ENCODE results near the gene CNTNAP2. TPM values are rescaled to one million over a fixed set of nuclear protein-coding genes. Genes with fewer than 3 reads are reported as not detected.

CNTNAP2 gene
- total RNA-seq, 1 donor, result under 0.01 TPM

DNA sequence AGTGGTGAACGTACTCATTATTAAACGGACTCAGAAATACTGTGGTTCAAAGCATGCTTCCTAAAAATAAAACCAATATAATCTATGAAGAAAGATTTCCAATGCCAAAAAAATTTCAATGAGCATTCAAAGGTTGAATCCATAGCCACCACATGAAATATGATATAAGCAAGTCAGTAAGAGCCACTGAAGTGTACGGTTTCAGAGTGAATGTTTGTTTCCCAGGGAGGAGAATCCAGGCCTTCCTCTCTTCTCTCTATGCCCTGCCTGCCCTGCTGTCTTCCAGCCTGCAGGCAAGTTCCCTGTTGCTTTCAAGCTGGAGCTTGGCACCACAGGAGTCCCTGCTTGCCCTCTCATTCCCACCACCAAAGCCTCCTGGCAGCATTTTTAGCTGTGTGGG, 1302.4 kb downstream of the CNTNAP2 start:
- DNase-seq (ENCODE audit: low read depth), result no peak
- TF ChIP-seq, protein P1, sequence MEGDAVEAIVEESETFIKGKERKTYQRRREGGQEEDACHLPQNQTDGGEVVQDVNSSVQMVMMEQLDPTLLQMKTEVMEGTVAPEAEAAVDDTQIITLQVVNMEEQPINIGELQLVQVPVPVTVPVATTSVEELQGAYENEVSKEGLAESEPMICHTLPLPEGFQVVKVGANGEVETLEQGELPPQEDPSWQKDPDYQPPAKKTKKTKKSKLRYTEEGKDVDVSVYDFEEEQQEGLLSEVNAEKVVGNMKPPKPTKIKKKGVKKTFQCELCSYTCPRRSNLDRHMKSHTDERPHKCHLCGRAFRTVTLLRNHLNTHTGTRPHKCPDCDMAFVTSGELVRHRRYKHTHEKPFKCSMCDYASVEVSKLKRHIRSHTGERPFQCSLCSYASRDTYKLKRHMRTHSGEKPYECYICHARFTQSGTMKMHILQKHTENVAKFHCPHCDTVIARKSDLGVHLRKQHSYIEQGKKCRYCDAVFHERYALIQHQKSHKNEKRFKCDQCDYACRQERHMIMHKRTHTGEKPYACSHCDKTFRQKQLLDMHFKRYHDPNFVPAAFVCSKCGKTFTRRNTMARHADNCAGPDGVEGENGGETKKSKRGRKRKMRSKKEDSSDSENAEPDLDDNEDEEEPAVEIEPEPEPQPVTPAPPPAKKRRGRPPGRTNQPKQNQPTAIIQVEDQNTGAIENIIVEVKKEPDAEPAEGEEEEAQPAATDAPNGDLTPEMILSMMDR (IDR thresholded peaks at IDR 0.05; ENCODE audit: insufficient read depth, low read length), result no peak
- H3K4me3 ChIP-seq (ENCODE audit: low read depth, low read length), result no peak overlapping the region

DNA sequence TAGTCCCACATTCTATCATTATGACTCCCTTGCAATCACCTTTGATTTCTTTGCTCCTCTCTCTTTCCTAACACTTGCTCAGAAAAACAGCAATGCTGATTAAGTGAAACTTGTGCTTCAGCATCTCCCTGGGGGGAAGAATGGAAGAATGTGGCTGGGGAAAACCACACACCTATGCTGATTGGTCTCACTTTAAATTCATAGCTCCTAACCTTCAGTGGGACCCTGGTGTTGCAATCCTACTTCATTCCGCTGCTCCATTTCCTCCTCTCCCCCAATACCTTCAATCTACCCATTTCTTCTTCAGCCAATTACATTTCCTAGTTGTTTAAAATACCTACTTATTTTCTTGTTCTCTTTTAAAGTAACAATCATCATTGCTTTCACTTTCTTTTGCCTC, 1307.3 kb downstream of the CNTNAP2 start:
- no peak overlapping the region for H3K4me3 ChIP-seq (ENCODE audit: low read depth, low read length)
- TF ChIP-seq, protein P1 (IDR thresholded peaks at IDR 0.05; ENCODE audit: insufficient read depth, low read length), result no peak
- DNase-seq (ENCODE audit: low read depth), result no peak

DNA sequence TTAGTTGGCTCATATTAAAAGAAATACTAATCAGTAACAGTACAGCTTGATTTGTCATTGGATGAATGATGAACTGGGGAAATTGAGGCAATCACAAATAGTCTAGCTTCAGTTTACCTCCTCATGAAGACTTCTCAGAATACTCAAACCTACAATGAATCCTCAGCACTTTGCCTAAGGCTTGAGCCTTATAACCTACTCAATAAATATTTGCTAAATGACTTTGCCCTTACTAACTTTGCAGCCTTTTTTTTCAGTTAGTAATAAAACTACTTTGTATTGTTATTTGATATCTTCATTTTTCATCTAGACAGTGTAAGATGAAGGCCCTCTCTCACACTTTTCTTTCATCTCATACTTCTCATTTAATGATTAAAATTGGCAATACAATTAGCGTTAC, 1311.5 kb downstream of the CNTNAP2 start:
- TF ChIP-seq, protein P1 (IDR thresholded peaks at IDR 0.05; ENCODE audit: insufficient read depth, low read length), result no peak
- H3K4me3 ChIP-seq (ENCODE audit: low read depth, low read length), result no peak overlapping the region
- DNase-seq (ENCODE audit: low read depth), result no peak

DNA sequence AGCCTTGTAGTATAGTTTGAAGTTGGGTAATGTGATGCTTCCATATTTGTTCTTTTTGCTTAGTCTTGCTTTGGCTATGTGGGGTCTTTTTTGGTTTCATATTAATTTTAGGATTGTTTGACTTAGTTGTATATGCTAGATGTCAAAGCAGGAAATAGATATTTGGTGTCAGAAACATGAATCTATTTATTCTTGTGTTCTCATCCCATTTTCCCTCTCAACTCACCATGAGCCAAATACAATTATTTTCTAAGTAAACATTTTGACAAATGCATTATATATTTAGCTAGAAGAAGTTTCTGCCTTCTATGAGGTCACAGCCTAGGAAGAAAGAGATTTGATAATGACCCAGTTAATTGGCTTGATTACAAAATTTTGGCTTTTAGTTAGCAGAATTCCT, 1313.4 kb downstream of the CNTNAP2 start:
- TF ChIP-seq, protein P1 (IDR thresholded peaks at IDR 0.05; ENCODE audit: insufficient read depth, low read length), result no peak
- DNase-seq (ENCODE audit: low read depth), result no peak
- H3K4me3 ChIP-seq (ENCODE audit: low read depth, low read length), result no peak overlapping the region

DNA sequence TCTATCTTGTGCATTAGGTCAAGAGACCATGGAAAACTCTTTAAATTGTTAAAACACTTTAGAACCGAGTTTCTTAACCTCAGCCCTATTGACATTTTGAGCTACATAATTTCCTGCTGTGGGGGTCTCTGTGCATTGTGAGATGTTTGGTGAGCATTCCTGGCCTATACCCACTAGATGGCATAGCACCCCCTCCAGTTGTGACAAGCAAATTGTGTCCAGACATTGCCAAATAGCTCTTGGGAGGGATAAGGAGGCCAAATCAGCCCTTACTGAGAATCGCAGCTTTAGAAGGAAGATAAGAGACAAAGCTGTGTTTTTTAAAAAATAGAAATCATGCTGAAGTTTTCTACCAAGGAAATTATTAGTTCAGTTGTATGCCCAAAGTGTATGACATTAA, 1315.5 kb downstream of the CNTNAP2 start:
- no peak overlapping the region for H3K4me3 ChIP-seq (ENCODE audit: low read depth, low read length)
- TF ChIP-seq, protein P1 (IDR thresholded peaks at IDR 0.05; ENCODE audit: insufficient read depth, low read length), result peak; percentile 44
- peak; percentile 54 for DNase-seq (ENCODE audit: low read depth)

DNA sequence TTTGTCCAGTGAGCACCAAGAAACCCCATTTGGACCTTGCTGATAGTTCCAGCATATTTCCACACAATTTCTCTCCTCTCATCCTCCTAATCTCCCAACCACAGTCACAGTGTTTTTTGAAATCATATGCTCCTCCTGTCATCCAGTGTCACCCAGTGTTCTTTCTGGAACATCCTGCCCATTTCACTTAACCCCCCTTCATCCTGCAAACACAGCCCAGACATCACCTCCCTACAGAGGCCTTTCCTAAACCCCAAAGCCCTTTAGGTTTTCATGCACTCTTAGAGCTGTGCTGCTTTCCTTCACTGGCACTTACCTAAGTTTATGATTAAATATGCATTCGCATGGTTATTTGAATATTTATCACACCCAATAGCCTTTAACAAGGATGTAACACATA, 1316.0 kb downstream of the CNTNAP2 start:
- TF ChIP-seq, protein P1 (IDR thresholded peaks at IDR 0.05; ENCODE audit: insufficient read depth, low read length), result no peak
- DNase-seq (ENCODE audit: low read depth), result no peak
- H3K4me3 ChIP-seq (ENCODE audit: low read depth, low read length), result no peak overlapping the region

DNA sequence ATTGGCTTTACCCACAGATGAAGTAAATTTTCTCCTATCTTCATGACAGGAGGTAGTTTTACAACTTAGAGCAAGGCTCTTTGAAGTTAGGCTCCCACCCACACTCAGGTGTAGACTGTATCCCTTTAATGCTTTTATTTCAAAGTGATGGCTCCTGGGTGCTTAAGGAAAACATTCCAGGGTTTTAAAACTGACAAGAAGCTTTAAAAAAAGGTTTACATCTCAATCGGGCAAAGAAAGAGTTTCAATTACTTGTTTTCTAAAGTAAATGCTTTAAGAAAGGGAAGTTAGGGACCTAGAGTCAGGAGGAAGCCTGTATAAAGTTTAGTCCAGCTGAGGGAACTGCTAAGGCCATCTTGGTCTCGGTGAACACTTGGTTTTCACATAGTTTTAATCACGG, 1320.1 kb downstream of the CNTNAP2 start:
- no peak overlapping the region for H3K4me3 ChIP-seq (ENCODE audit: low read depth, low read length)
- no peak for DNase-seq (ENCODE audit: low read depth)
- TF ChIP-seq, protein P1 (IDR thresholded peaks at IDR 0.05; ENCODE audit: insufficient read depth, low read length), result no peak

Data from fibroblast of the aortic adventitia (primary cell).